ENCODE results near the gene RNASE11. TPM values are rescaled to one million over a fixed set of nuclear protein-coding genes. Genes with fewer than 3 reads are reported as not detected.

Gene RNASE11
- polyA plus RNA-seq, 2 of the 4 experiments (the other 2 are of a cell fraction), result not detected

- peak overlapping the region in 1 of 2 experiments; percentile 1; a peak in 1 of 6 replicates for H3K27ac ChIP-seq
- TF ChIP-seq RNF2 (IDR thresholded peaks at IDR 0.05; ENCODE audit: borderline replicate concordance, low read depth) (no peak), EHF (CRISPR knock-in tag; IDR thresholded peaks at IDR 0.05) (no peak), RCOR1 (IDR thresholded peaks at IDR 0.05; ENCODE audit: low read depth, low read length) (no peak), NR3C1 (IDR thresholded peaks at IDR 0.05) (no peak), NFE2L2 (conservative IDR thresholded peaks at IDR 0.05; ENCODE audit: low read length) (no peak), HES2 (IDR thresholded peaks at IDR 0.05) (no peak), ZFP36 (IDR thresholded peaks at IDR 0.05; ENCODE audit: borderline replicate concordance, partially characterized antibody) (no peak), ZC3H11A (IDR thresholded peaks at IDR 0.05) (no peak), KDM1A (IDR thresholded peaks at IDR 0.05; ENCODE audit: low read depth) (no peak), ZNF302 (CRISPR knock-in tag; IDR thresholded peaks at IDR 0.05) (no peak)
- TF ChIP-seq, protein P1, sequence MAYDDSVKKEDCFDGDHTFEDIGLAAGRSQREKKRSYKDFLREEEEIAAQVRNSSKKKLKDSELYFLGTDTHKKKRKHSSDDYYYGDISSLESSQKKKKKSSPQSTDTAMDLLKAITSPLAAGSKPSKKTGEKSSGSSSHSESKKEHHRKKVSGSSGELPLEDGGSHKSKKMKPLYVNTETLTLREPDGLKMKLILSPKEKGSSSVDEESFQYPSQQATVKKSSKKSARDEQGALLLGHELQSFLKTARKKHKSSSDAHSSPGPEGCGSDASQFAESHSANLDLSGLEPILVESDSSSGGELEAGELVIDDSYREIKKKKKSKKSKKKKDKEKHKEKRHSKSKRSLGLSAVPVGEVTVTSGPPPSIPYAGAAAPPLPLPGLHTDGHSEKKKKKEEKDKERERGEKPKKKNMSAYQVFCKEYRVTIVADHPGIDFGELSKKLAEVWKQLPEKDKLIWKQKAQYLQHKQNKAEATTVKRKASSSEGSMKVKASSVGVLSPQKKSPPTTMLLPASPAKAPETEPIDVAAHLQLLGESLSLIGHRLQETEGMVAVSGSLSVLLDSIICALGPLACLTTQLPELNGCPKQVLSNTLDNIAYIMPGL (CRISPR knock-in tag; IDR thresholded peaks at IDR 0.05; ENCODE audit: borderline replicate concordance), result no peak
- H3K4me2 ChIP-seq, result peak overlapping the region; percentile 72
- DNase-seq (ENCODE audit: low read depth in 1 of 2, low spot score in 1 of 2), result no peak
- FAIRE-seq, result no peak
- no peaks in the 10 kb centered on the region for H3K9me3 ChIP-seq
- CTCF ChIA-PET, result interaction anchor here (0.9 to 4.6 kb wide), 4 partner anchors 15 to 255 kb away, joined by 3 to 30 read pairs (median 4); no protein-coding TSS in a partner anchor
- H3K4me3 ChIP-seq, result no peak overlapping the region
- ATAC-seq, result no peak
- POLR2A ChIA-PET, result no interaction called here
- 33% methylated on average over 10 of the region's 10 CpGs for WGBS (ENCODE audit: missing lambda C conversion rate)
- peaks cover 37% of the 10 kb centered on the region; the same call in 2 of the 3 replicates for H3K4me1 ChIP-seq
Observed at GRCh38 chr14:20628063-20628854, 40.5 kb upstream of the RNASE11 start.

- 57% methylated on average over 5 of the region's 5 CpGs for WGBS (ENCODE audit: missing lambda C conversion rate)
- POLR2A ChIA-PET, result no interaction called here
- no peak for ATAC-seq
- no peak for FAIRE-seq
- H3K4me1 ChIP-seq, result peaks cover 37% of the 10 kb centered on the region; the same call in 2 of the 3 replicates
- no peak overlapping the region; a peak in 1 of 6 replicates for H3K27ac ChIP-seq
- no peak for TF ChIP-seq HES2 (IDR thresholded peaks at IDR 0.05)
- TF ChIP-seq MYC (IDR thresholded peaks at IDR 0.05; ENCODE audit: borderline replicate concordance, low read length), result no peak
- TF ChIP-seq, protein P2, sequence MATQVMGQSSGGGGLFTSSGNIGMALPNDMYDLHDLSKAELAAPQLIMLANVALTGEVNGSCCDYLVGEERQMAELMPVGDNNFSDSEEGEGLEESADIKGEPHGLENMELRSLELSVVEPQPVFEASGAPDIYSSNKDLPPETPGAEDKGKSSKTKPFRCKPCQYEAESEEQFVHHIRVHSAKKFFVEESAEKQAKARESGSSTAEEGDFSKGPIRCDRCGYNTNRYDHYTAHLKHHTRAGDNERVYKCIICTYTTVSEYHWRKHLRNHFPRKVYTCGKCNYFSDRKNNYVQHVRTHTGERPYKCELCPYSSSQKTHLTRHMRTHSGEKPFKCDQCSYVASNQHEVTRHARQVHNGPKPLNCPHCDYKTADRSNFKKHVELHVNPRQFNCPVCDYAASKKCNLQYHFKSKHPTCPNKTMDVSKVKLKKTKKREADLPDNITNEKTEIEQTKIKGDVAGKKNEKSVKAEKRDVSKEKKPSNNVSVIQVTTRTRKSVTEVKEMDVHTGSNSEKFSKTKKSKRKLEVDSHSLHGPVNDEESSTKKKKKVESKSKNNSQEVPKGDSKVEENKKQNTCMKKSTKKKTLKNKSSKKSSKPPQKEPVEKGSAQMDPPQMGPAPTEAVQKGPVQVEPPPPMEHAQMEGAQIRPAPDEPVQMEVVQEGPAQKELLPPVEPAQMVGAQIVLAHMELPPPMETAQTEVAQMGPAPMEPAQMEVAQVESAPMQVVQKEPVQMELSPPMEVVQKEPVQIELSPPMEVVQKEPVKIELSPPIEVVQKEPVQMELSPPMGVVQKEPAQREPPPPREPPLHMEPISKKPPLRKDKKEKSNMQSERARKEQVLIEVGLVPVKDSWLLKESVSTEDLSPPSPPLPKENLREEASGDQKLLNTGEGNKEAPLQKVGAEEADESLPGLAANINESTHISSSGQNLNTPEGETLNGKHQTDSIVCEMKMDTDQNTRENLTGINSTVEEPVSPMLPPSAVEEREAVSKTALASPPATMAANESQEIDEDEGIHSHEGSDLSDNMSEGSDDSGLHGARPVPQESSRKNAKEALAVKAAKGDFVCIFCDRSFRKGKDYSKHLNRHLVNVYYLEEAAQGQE (IDR thresholded peaks at IDR 0.05), result no peak
- TF ChIP-seq TP53 (CRISPR knock-in tag; IDR thresholded peaks at IDR 0.05), result no peak
- TF ChIP-seq HOXB13 (CRISPR knock-in tag; IDR thresholded peaks at IDR 0.05; ENCODE audit: low read depth), result no peak
- TF ChIP-seq RCOR1 (IDR thresholded peaks at IDR 0.05; ENCODE audit: low read depth, low read length), result no peak
- TF ChIP-seq POLR2A (IDR thresholded peaks at IDR 0.05; ENCODE audit: low read length), result no peak
- no peak for TF ChIP-seq ZFP36 (IDR thresholded peaks at IDR 0.05; ENCODE audit: borderline replicate concordance, partially characterized antibody)
- TF ChIP-seq TFCP2L1 (CRISPR knock-in tag; IDR thresholded peaks at IDR 0.05), result no peak
- no peak for TF ChIP-seq FOXS1 (CRISPR knock-in tag; IDR thresholded peaks at IDR 0.05)
- TF ChIP-seq ZSCAN20 (CRISPR knock-in tag; IDR thresholded peaks at IDR 0.05), result no peak
- no peak for TF ChIP-seq MAFK (IDR thresholded peaks at IDR 0.05; ENCODE audit: partially characterized antibody)
- TF ChIP-seq FOSL2 (IDR thresholded peaks at IDR 0.05), result no peak
- TF ChIP-seq FOSL2 (CRISPR knock-in tag; IDR thresholded peaks at IDR 0.05), result no peak
- TF ChIP-seq HOXB5 (CRISPR knock-in tag; IDR thresholded peaks at IDR 0.05), result no peak
- TF ChIP-seq, protein P3, sequence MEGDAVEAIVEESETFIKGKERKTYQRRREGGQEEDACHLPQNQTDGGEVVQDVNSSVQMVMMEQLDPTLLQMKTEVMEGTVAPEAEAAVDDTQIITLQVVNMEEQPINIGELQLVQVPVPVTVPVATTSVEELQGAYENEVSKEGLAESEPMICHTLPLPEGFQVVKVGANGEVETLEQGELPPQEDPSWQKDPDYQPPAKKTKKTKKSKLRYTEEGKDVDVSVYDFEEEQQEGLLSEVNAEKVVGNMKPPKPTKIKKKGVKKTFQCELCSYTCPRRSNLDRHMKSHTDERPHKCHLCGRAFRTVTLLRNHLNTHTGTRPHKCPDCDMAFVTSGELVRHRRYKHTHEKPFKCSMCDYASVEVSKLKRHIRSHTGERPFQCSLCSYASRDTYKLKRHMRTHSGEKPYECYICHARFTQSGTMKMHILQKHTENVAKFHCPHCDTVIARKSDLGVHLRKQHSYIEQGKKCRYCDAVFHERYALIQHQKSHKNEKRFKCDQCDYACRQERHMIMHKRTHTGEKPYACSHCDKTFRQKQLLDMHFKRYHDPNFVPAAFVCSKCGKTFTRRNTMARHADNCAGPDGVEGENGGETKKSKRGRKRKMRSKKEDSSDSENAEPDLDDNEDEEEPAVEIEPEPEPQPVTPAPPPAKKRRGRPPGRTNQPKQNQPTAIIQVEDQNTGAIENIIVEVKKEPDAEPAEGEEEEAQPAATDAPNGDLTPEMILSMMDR (IDR thresholded peaks at IDR 0.05), result no peak
- no peak for TF ChIP-seq E2F6 (IDR thresholded peaks at IDR 0.05; ENCODE audit: borderline replicate concordance, low read depth)
- no peak for TF ChIP-seq EP300 (IDR thresholded peaks at IDR 0.05)
- no peak for TF ChIP-seq MAZ (IDR thresholded peaks at IDR 0.05; ENCODE audit: borderline replicate concordance, low read depth, low read length)
- H3K4me3 ChIP-seq, result no peak overlapping the region
- CTCF ChIA-PET, result interaction anchor here (0.9 to 1.4 kb wide), 3 partner anchors 19 to 254 kb away, joined by 3 to 4 read pairs (median 3); no protein-coding TSS in a partner anchor
- no peaks in the 10 kb centered on the region for H3K9me3 ChIP-seq
- peak overlapping the region; percentile 72 for H3K4me2 ChIP-seq
- no peak for DNase-seq (ENCODE audit: low read depth in 1 of 2, low spot score in 1 of 2)
Observed at GRCh38 chr14:20627346-20628027, 39.7 kb upstream of the RNASE11 start.

All from A549 (cell line).